H9 (cell line): ENCODE results near the gene CD1E. TPM values are rescaled to one million over a fixed set of nuclear protein-coding genes. Genes with fewer than 3 reads are reported as not detected.

ENCODE experiments used
- DNase-seq: peaks from one replicate; pipeline ENCODE4 v3.0.0-alpha.2; 2017
- H2AFZ ChIP-seq: one replicate; pipeline ENCODE4 v1.6.1; 2013; ENCODE audit warnings: mild to moderate bottlenecking, low read length, control low read depth, moderate library complexity
- H2AK5ac ChIP-seq: 2 replicates; pipeline ENCODE4 v1.6.1; 2013; ENCODE audit warnings: low read length, control low read depth, mixed read lengths; ENCODE audit not compliant: insufficient read length
- H2BK120ac ChIP-seq: one replicate; pipeline ENCODE4 v1.6.1; 2013; ENCODE audit warnings: low read depth, mild to moderate bottlenecking, low read length, control low read depth, inconsistent platforms; ENCODE audit not compliant: poor library complexity, severe bottlenecking
- H2BK12ac ChIP-seq: 2 replicates; pipeline ENCODE4 v1.6.1; 2013; ENCODE audit warnings: low read length, control low read depth, mixed read lengths, low read depth; ENCODE audit not compliant: insufficient read length
- H2BK15ac ChIP-seq: 2 replicates; pipeline ENCODE4 v1.6.1; 2013; ENCODE audit warnings: low read depth, low read length, control low read depth
- H2BK20ac ChIP-seq: one replicate; pipeline ENCODE4 v1.6.1; 2013; ENCODE audit warnings: low read depth, mild to moderate bottlenecking, low read length, control low read depth, inconsistent platforms; ENCODE audit not compliant: poor library complexity, severe bottlenecking
- H2BK5ac ChIP-seq: 2 replicates; pipeline ENCODE4 v1.6.1; 2013; ENCODE audit warnings: low read length, control low read depth, mixed read lengths; ENCODE audit not compliant: insufficient read length
- H3K14ac ChIP-seq: 2 replicates; pipeline ENCODE4 v1.6.1; 2013; ENCODE audit warnings: low read length, control low read depth; ENCODE audit not compliant: insufficient read depth
- H3K18ac ChIP-seq: 2 replicates; pipeline ENCODE4 v1.6.1; 2013; ENCODE audit warnings: low read depth, mild to moderate bottlenecking, mixed read lengths, low read length, control low read depth; ENCODE audit not compliant: insufficient read length
- H3K23ac ChIP-seq: 2 replicates; pipeline ENCODE4 v1.6.1; 2013; ENCODE audit warnings: low read length, control low read depth, mixed read lengths, low read depth; ENCODE audit not compliant: insufficient read length
- H3K23me2 ChIP-seq: 2 replicates; pipeline ENCODE4 v1.6.1; 2013; ENCODE audit warnings: low read depth, mild to moderate bottlenecking, mixed read lengths, low read length, control low read depth; ENCODE audit not compliant: insufficient read length, poor library complexity, severe bottlenecking
- H3K27ac ChIP-seq: 2 replicates; pipeline ENCODE4 v1.5.1; 2013; ENCODE audit warnings: low read length, control low read depth, mixed read lengths, low read depth; ENCODE audit not compliant: insufficient read length
- H3K27me3 ChIP-seq: 2 replicates; pipeline ENCODE4 v1.6.1; 2013; ENCODE audit warnings: low read length, control low read depth, inconsistent platforms; ENCODE audit not compliant: insufficient read depth
- H3K4ac ChIP-seq: 2 replicates; pipeline ENCODE4 v1.6.1; 2013; ENCODE audit warnings: low read depth, mild to moderate bottlenecking, control low read depth, inconsistent platforms, low read length, moderate library complexity
- H3K4me1 ChIP-seq: 2 replicates; pipeline ENCODE4 v1.6.1; 2013; ENCODE audit warnings: low read length, control low read depth, inconsistent platforms; ENCODE audit not compliant: insufficient read depth
- H3K4me2 ChIP-seq: 2 replicates; pipeline ENCODE4 v1.6.1; 2013; ENCODE audit warnings: low read length, control low read depth, mixed read lengths; ENCODE audit not compliant: insufficient read length, insufficient read depth
- H3K56ac ChIP-seq: 2 replicates; pipeline ENCODE4 v1.6.1; 2013; ENCODE audit warnings: low read depth, mild to moderate bottlenecking, mixed read lengths, low read length, control low read depth; ENCODE audit not compliant: insufficient read length
- H3K79me1 ChIP-seq: 2 replicates; pipeline ENCODE4 v1.6.1; 2013; ENCODE audit warnings: low read depth, mild to moderate bottlenecking, moderate library complexity, low read length, control low read depth, inconsistent platforms; ENCODE audit not compliant: insufficient read depth, poor library complexity, severe bottlenecking
- H3K79me2 ChIP-seq: 2 replicates; pipeline ENCODE4 v1.6.1; 2013; ENCODE audit warnings: low read length, control low read depth, inconsistent platforms; ENCODE audit not compliant: insufficient read depth
- H3K9ac ChIP-seq: 2 replicates; pipeline ENCODE4 v1.6.1; 2013; ENCODE audit warnings: low read length, control low read depth, mixed read lengths; ENCODE audit not compliant: insufficient read length; ENCODE audit errors: extremely low read depth
- H3K9me3 ChIP-seq: one replicate; pipeline ENCODE4 v1.6.1; 2013; ENCODE audit warnings: low read depth, low read length, inconsistent platforms; ENCODE audit not compliant: control insufficient read depth
- H3T11ph ChIP-seq: one replicate; pipeline ENCODE4 v1.6.1; 2013; ENCODE audit warnings: mild to moderate bottlenecking, low read length, control low read depth, inconsistent platforms
- H4K20me1 ChIP-seq: one replicate; pipeline ENCODE4 v1.6.1; 2013; ENCODE audit not compliant: control insufficient read depth, insufficient read length, insufficient read depth
- H4K5ac ChIP-seq: 2 replicates; pipeline ENCODE4 v1.6.1; 2013; ENCODE audit warnings: low read depth, mild to moderate bottlenecking, mixed read lengths, low read length, control low read depth; ENCODE audit not compliant: insufficient read length
- H4K8ac ChIP-seq: replicated peaks from 2 replicates; pipeline ENCODE4 v1.6.1; 2013; ENCODE audit warnings: low read length, control low read depth, mixed read lengths, low read depth; ENCODE audit not compliant: insufficient read length
- H4K91ac ChIP-seq: 2 replicates; pipeline ENCODE4 v1.6.1; 2013; ENCODE audit warnings: low read depth, mild to moderate bottlenecking, moderate library complexity, mixed read lengths, low read length, control low read depth; ENCODE audit not compliant: insufficient read length
- H3K27ac Mint-ChIP-seq, 3 experiments: 2 replicates in 2 of 3; 3 replicates in 1 of 3; pipeline ENCODE4 v1.8.0; 2020 to 2021; ENCODE audit warnings: mixed read lengths in 3 of 3, mild to moderate bottlenecking in 1 of 3, moderate library complexity in 1 of 3
- H3K27me3 Mint-ChIP-seq: 2 replicates; pipeline ENCODE4 v1.8.0; 2021; ENCODE audit warnings: low read depth, mild to moderate bottlenecking, moderate library complexity, mixed read lengths
- H3K36me3 Mint-ChIP-seq, 3 experiments: 2 replicates in 2 of 3; 3 replicates in 1 of 3; pipeline ENCODE4 v1.8.0; 2020 to 2021; ENCODE audit warnings: low read depth in 3 of 3, mixed read lengths in 3 of 3; ENCODE audit not compliant: insufficient read depth in 1 of 3
- H3K4me1 Mint-ChIP-seq, 2 experiments: 2 replicates each; pipeline ENCODE4 v1.8.0; 2020; ENCODE audit warnings: mixed read lengths in 2 of 2
- H3K4me3 Mint-ChIP-seq, 2 experiments: 2 replicates in 1 of 2; 3 replicates in 1 of 2; pipeline ENCODE4 v1.8.0; 2020 to 2021; ENCODE audit warnings: mild to moderate bottlenecking in 2 of 2, mixed read lengths in 2 of 2, moderate library complexity in 1 of 2
- H3K9me3 Mint-ChIP-seq, 2 experiments: 2 replicates in 1 of 2; 3 replicates in 1 of 2; pipeline ENCODE4 v1.8.0; 2020; ENCODE audit warnings: mild to moderate bottlenecking in 2 of 2, mixed read lengths in 2 of 2, moderate library complexity in 1 of 2
- CTCF ChIP-seq: fragments of 200-600 bp; sonication (generic); conservative IDR thresholded peaks from 3 replicates; pipeline ENCODE4 v1.8.0; 2021; ENCODE audit warnings: antibody characterized with exemption, mild to moderate bottlenecking
- WGBS: extraction: QIAGEN DNeasy Blood & Tissue Kit; methylation state at CpG from one replicate; pipeline ENCODE4 v1.1.7; 2013; ENCODE audit warnings: missing lambda C conversion rate, low lambda C conversion rate, mixed read lengths; ENCODE audit not compliant: insufficient read length; ENCODE audit errors: extremely low coverage; 5-methylcytosine and 5-hydroxymethylcytosine counted together
- total RNA-seq: library from RNA; stranded (reverse); gene quantifications from 2 replicates; pipeline ENCODE4 v1.2.1, GENCODE V29; 2021

CD1E gene
- total RNA-seq, 1 experiment from 2014 or later, result not detected

DNA sequence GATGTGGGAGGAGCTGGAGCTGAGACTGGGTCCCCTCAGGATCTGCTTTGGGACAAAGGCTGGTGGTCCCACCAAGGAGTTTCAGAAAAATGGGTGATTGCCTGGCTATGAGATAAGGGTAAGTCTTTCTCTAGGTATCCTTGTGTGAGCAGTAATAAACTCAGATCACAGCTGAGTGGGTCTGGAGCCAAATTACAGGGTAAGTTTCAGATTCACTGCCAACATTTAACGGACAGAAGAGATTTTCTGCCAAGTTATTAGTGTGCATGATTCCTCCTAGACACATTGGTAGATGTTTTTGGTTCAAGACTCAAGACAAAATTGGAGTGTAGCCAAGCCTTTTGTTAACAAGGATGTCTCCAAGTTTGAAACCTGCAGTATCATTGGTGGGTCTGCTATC, 29.8 kb upstream of the CD1E start:
- no peaks in the 10 kb centered on the region for H3K4me1 ChIP-seq
- Mint-ChIP-seq H3K27ac (no peak overlapping the region), H3K27me3 (peaks cover 2% of the 10 kb centered on the region; the same call in 1 of the 2 replicates), H3K4me1 (no peaks in the 10 kb centered on the region), H3K36me3 (peaks cover 4 to 7% (median 4%) of the 10 kb centered on the region in 3 experiments; a peak in 5 of 7 replicates), H3K4me3 (no peak overlapping the region), H3K9me3 (peaks cover 6 to 8% of the 10 kb centered on the region in 2 experiments; a peak in 4 of 5 replicates)
- no peak overlapping the region for H2BK5ac ChIP-seq
- DNase-seq, result no peak
- no peak overlapping the region for H2BK15ac ChIP-seq
- no peak overlapping the region for H3K27ac ChIP-seq
- H2BK12ac ChIP-seq, result no peak overlapping the region
- H4K5ac ChIP-seq, result no peak overlapping the region
- no peaks in the 10 kb centered on the region for H3K23me2 ChIP-seq
- no peak overlapping the region for H3K9ac ChIP-seq
- no peak overlapping the region for H2BK120ac ChIP-seq
- no peak overlapping the region for H4K8ac ChIP-seq
- no peak overlapping the region for H3K14ac ChIP-seq
- no peak overlapping the region for H2AFZ ChIP-seq
- no peak overlapping the region for H3T11ph ChIP-seq
- no peak overlapping the region for H3K56ac ChIP-seq
- no peak overlapping the region for H3K18ac ChIP-seq
- H3K79me2 ChIP-seq, result no peaks in the 10 kb centered on the region
- no peaks in the 10 kb centered on the region for H3K27me3 ChIP-seq
- H3K4ac ChIP-seq, result no peak overlapping the region
- H2AK5ac ChIP-seq, result no peak overlapping the region
- H4K20me1 ChIP-seq, result no peaks in the 10 kb centered on the region
- no peaks in the 10 kb centered on the region for H3K79me1 ChIP-seq
- H4K91ac ChIP-seq, result no peak overlapping the region
- H2BK20ac ChIP-seq, result no peak overlapping the region
- no peak for TF ChIP-seq CTCF
- no peak overlapping the region for H3K4me2 ChIP-seq
- no peaks in the 10 kb centered on the region for H3K9me3 ChIP-seq
- H3K23ac ChIP-seq, result no peak overlapping the region
- no CpG with 5 or more reads among the region's 1 CpG for WGBS
